ENCODE results near the gene IFIH1.

The IFIH1 gene

GRCh38 chr2:162297925-162298552, 20.4 kb downstream of the IFIH1 start:
- DNase-seq (ENCODE audit: low read depth in 1 of 2, low spot score in 1 of 2) = peak in 1 of 2 experiments; percentile 65
- TF ChIP-seq REST (IDR thresholded peaks at IDR 0.05; ENCODE audit: insufficient replicate concordance, low read depth) (no peak), SPI1 (IDR thresholded peaks at IDR 0.05; ENCODE audit: borderline replicate concordance, low read depth) (no peak), GABPA (IDR thresholded peaks at IDR 0.05; ENCODE audit: low read depth) (no peak), CTCF (IDR thresholded peaks at IDR 0.05; ENCODE audit: insufficient read depth, low read length) (peak; percentile 54), POLR2AphosphoS5 (IDR thresholded peaks at IDR 0.05; ENCODE audit: low read depth) (no peak)
- Histone ChIP-seq H3K4me3 (replicated peaks; ENCODE audit: insufficient read depth, low read length) (no peak overlapping the region), H3K27me3 (ENCODE audit: insufficient read depth, poor library complexity, severe bottlenecking) (no peaks in the 10 kb centered on the region), H3K27ac (replicated peaks) (no peak overlapping the region)

GRCh38 chr2:162295009-162295408, 23.5 kb downstream of the IFIH1 start:
- H3K4me3 ChIP-seq (replicated peaks; ENCODE audit: insufficient read depth, low read length) = no peak overlapping the region
- H3K27me3 ChIP-seq (ENCODE audit: insufficient read depth, poor library complexity, severe bottlenecking) = no peaks in the 10 kb centered on the region
- H3K27ac ChIP-seq (replicated peaks) = no peak overlapping the region
- no peak for DNase-seq (ENCODE audit: low read depth in 1 of 2, low spot score in 1 of 2)
- TF ChIP-seq GABPA (IDR thresholded peaks at IDR 0.05; ENCODE audit: low read depth) (no peak), REST (IDR thresholded peaks at IDR 0.05; ENCODE audit: insufficient replicate concordance, low read depth) (no peak), SPI1 (IDR thresholded peaks at IDR 0.05; ENCODE audit: borderline replicate concordance, low read depth) (no peak), CTCF (IDR thresholded peaks at IDR 0.05; ENCODE audit: insufficient read depth, low read length) (no peak), POLR2AphosphoS5 (IDR thresholded peaks at IDR 0.05; ENCODE audit: low read depth) (no peak)

- no peak for DNase-seq (ENCODE audit: low read depth in 1 of 2, low spot score in 1 of 2)
- TF ChIP-seq REST (IDR thresholded peaks at IDR 0.05; ENCODE audit: insufficient replicate concordance, low read depth) = no peak
- TF ChIP-seq GABPA (IDR thresholded peaks at IDR 0.05; ENCODE audit: low read depth) = no peak
- TF ChIP-seq SPI1 (IDR thresholded peaks at IDR 0.05; ENCODE audit: borderline replicate concordance, low read depth) = no peak
- TF ChIP-seq CTCF (IDR thresholded peaks at IDR 0.05; ENCODE audit: insufficient read depth, low read length) = no peak
- TF ChIP-seq POLR2AphosphoS5 (IDR thresholded peaks at IDR 0.05; ENCODE audit: low read depth) = no peak
- H3K27ac ChIP-seq (replicated peaks) = no peak overlapping the region
- H3K4me3 ChIP-seq (replicated peaks; ENCODE audit: insufficient read depth, low read length) = no peak overlapping the region
- H3K27me3 ChIP-seq (ENCODE audit: insufficient read depth, poor library complexity, severe bottlenecking) = no peaks in the 10 kb centered on the region
Observed at GRCh38 chr2:162293122-162293786, 25.2 kb downstream of the IFIH1 start.

Data from HL-60 (cell line).